HG03354 (cell line): ENCODE measurements around the gene ALG12.

Source experiments
- ATAC-seq: cut with Tn5 transposase; IDR thresholded peaks from one replicate; pipeline ENCODE4 v1.9.1; 2021; ENCODE audit warnings: mild to moderate bottlenecking; ENCODE audit not compliant: unreplicated experiment, poor library complexity, severe bottlenecking

ALG12 gene

GRCh38 chr22:49921508-49922278 lies 3.5 kb upstream of the ALG12 start:
- no peak for ATAC-seq

- ATAC-seq, result no peak
Measured at GRCh38 chr22:49920859-49921258, 2.6 kb upstream of the ALG12 start.

- no peak for ATAC-seq
Measured at GRCh38 chr22:49918911-49919881, 958 bp upstream of the ALG12 start.

- no peak for ATAC-seq
Measured at GRCh38 chr22:49916831-49917230, 1.4 kb downstream of the ALG12 start.

GRCh38 chr22:49915610-49916009 lies 2.6 kb downstream of the ALG12 start:
- no peak for ATAC-seq

- ATAC-seq, result no peak
Measured at GRCh38 chr22:49914256-49914655, 4.0 kb downstream of the ALG12 start.

GRCh38 chr22:49913446-49913845 lies 4.8 kb downstream of the ALG12 start:
- no peak for ATAC-seq

- ATAC-seq, result no peak
Measured at GRCh38 chr22:49913026-49913425, 5.2 kb downstream of the ALG12 start.

GRCh38 chr22:49911881-49912625 lies 6.2 kb downstream of the ALG12 start:
- ATAC-seq, result no peak

- ATAC-seq, result no peak
Measured at GRCh38 chr22:49910229-49911155, 7.7 kb downstream of the ALG12 start.

- no peak for ATAC-seq
Measured at GRCh38 chr22:49909476-49910205, 8.6 kb downstream of the ALG12 start.

GRCh38 chr22:49907807-49908206 lies 10.4 kb downstream of the ALG12 start:
- no peak for ATAC-seq

- no peak for ATAC-seq
Measured at GRCh38 chr22:49906799-49907290, 11.4 kb downstream of the ALG12 start.

- no peak for ATAC-seq
Measured at GRCh38 chr22:49906071-49906798, 12.0 kb downstream of the ALG12 start.

- ATAC-seq, result no peak
Measured at GRCh38 chr22:49905465-49905864, 12.8 kb downstream of the ALG12 start.

- ATAC-seq, result no peak
Measured at GRCh38 chr22:49904040-49904369, 14.2 kb downstream of the ALG12 start.

GRCh38 chr22:49903322-49904039 lies 14.8 kb downstream of the ALG12 start:
- no peak for ATAC-seq
